Dendritic cell treated with granulocyte-macrophage colony-stimulating factor and Interleukin-4, amounts not matched to agents 40 ng/mL and 50 ng/mL, for 4 days (primary cell): Measurements from ENCODE around the gene TLL2.

Source experiments
- H3K27ac Mint-ChIP-seq: one replicate; pipeline ENCODE4 v1.8.0; 2022; ENCODE audit warnings: mild to moderate bottlenecking, mixed read lengths
- H3K27me3 Mint-ChIP-seq: one replicate; pipeline ENCODE4 v1.8.0; 2022; ENCODE audit warnings: mild to moderate bottlenecking, mixed read lengths
- H3K36me3 Mint-ChIP-seq: one replicate; pipeline ENCODE4 v1.8.0; 2022; ENCODE audit warnings: low read depth, mixed read lengths
- H3K4me1 Mint-ChIP-seq: one replicate; pipeline ENCODE4 v1.8.0; 2022; ENCODE audit warnings: low read depth, mixed read lengths
- H3K4me3 Mint-ChIP-seq: one replicate; pipeline ENCODE4 v1.8.0; 2022; ENCODE audit warnings: mild to moderate bottlenecking, moderate library complexity, mixed read lengths
- H3K9me3 Mint-ChIP-seq: one replicate; pipeline ENCODE4 v1.8.0; 2022; ENCODE audit warnings: mixed read lengths
- intact Hi-C: fragments of 100-400 bp; cut with micrococcal nuclease; formaldehyde crosslinking; loops from one replicate; pipeline ENCODE4 v1.15.0; 2022

TLL2 gene

DNA sequence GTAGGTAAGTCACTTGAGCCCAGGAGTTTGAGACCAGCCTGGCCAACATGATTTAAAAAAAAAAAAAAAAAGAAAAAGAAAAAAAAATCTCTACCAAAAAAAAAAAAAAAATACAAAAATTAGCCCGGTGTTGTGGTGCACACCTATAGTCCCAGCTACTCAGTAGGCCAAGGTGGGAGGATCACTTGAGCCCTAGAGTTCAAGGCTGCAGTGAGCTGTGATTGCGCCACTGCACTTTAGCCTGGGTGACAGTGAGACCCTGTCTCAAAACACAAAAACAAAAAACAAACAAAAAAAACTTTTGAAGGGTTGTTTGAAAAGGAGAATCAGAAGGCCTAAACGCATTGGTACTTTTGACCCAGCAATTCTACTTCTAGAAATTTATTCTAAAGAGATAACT, 13.7 kb downstream of the TLL2 start:
- Mint-ChIP-seq H3K9me3 (no peaks in the 10 kb centered on the region), H3K36me3 (no peaks in the 10 kb centered on the region), H3K4me3 (no peak overlapping the region), H3K27me3 (peaks cover 15% of the 10 kb centered on the region), H3K4me1 (no peaks in the 10 kb centered on the region), H3K27ac (no peak overlapping the region)
- intact Hi-C loops: no loop called here

GRCh38 chr10:96497391-96497790, 16.3 kb downstream of the TLL2 start:
- intact Hi-C loops: no loop called here
- no peak overlapping the region for H3K4me3 Mint-ChIP-seq
- peaks cover 17% of the 10 kb centered on the region for H3K27me3 Mint-ChIP-seq
- no peaks in the 10 kb centered on the region for H3K36me3 Mint-ChIP-seq
- no peaks in the 10 kb centered on the region for H3K9me3 Mint-ChIP-seq
- no peaks in the 10 kb centered on the region for H3K4me1 Mint-ChIP-seq
- no peak overlapping the region for H3K27ac Mint-ChIP-seq

DNA sequence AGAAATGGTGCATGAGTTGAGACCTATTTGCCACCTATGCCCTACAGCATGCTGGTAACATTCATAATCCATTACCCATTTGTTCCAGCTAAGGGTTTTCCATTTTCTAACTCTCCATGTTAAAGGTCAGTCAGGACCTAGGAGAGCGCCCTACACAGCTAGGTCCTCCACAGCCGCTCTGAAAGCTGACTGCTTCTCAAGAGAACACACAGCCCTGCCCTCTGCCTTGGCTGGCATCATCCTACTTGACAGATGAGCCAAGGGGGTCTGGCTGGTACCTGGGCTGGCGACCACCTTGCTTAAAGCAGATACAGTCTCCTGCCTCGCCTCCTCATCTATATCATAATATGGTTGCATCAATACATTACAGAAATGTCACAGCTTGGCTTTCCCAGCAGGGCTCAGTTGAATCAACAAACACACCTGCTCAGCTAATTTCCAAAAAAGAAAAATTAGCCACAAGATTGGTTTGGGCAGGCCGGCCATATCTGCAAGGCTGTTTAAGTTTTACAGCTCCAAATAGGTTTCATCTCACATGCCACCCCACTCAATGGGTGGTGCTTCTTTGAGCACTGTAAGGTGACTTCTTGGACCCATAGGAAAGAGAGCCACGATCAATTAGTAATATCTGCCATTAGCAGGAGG, 17.3 kb downstream of the TLL2 start:
- Mint-ChIP-seq H3K36me3 (no peaks in the 10 kb centered on the region), H3K4me1 (no peaks in the 10 kb centered on the region), H3K9me3 (no peaks in the 10 kb centered on the region), H3K27ac (no peak overlapping the region), H3K4me3 (no peak overlapping the region), H3K27me3 (peaks cover 14% of the 10 kb centered on the region)
- intact Hi-C loops: no loop called here

DNA sequence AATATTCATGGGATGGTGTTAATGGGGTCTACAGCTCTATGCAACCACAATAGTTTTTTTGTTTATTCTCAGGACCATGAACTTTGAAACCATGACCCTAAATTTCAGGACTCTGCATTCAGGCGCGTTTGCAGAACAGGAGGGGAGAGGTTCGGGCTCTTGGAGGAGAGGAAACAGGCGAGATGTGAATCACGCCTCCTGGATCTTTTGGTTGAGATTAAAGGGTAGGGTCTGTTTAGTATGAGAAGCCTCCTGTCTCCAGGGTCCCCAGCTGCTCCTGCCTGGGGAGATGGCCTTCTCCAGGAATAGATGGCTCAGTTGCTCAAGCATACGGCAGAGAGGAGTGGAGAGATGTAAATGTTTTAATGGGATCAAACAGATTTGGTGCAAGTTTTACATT, 18.2 kb downstream of the TLL2 start:
- intact Hi-C loops: no loop called here
- Mint-ChIP-seq H3K9me3 (no peaks in the 10 kb centered on the region), H3K4me3 (no peak overlapping the region), H3K27me3 (peaks cover 14% of the 10 kb centered on the region), H3K36me3 (no peaks in the 10 kb centered on the region), H3K27ac (no peak overlapping the region), H3K4me1 (no peaks in the 10 kb centered on the region)

DNA sequence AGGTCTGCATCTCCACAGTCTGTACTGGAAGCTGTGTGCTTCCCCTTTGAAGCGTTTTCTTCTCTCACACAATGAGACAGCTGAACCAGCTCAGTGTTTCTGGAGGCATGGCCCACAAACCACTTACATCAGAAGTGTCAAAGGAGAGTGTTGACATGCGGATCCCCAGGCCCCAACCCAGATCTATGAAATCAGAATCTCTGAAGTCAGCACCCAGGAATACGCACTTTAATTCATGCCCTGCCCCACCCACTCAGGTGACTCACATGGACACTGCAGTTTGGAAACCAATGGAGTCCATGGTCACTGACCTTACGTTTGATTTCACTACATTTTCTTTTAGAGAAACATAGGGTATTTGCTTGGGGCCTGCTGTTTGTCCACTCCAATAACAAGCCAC, 19.0 kb downstream of the TLL2 start:
- no peak overlapping the region for H3K4me3 Mint-ChIP-seq
- intact Hi-C loops: no loop called here
- no peak overlapping the region for H3K27ac Mint-ChIP-seq
- H3K4me1 Mint-ChIP-seq: no peaks in the 10 kb centered on the region
- H3K27me3 Mint-ChIP-seq: peaks cover 14% of the 10 kb centered on the region
- H3K9me3 Mint-ChIP-seq: no peaks in the 10 kb centered on the region
- H3K36me3 Mint-ChIP-seq: no peaks in the 10 kb centered on the region

GRCh38 chr10:96493871-96494525, 19.7 kb downstream of the TLL2 start:
- H3K27ac Mint-ChIP-seq: no peak overlapping the region
- H3K9me3 Mint-ChIP-seq: no peaks in the 10 kb centered on the region
- intact Hi-C loops: no loop called here
- H3K4me1 Mint-ChIP-seq: no peaks in the 10 kb centered on the region
- no peak overlapping the region for H3K4me3 Mint-ChIP-seq
- no peaks in the 10 kb centered on the region for H3K36me3 Mint-ChIP-seq
- H3K27me3 Mint-ChIP-seq: peaks cover 15% of the 10 kb centered on the region

DNA sequence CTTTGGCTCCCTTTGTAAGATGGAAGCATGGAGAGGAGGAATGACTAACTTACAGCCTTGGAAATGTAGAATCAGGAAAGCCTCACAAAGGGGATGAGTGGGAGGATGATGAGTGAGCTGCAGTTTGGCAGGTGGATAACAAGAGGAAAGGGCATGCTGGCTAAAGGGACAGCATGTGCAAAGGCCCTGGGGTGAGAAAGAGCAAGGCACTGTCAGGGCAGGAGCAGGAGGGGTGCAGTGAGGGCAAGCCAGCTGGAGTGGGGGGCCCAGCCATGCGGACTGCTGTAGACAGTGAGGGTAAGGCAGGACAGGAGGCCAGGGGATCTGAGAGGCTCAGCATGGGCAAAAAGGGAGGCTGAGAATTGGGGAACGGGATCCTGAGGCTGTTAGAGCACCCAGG, 20.5 kb downstream of the TLL2 start:
- H3K27me3 Mint-ChIP-seq: peaks cover 15% of the 10 kb centered on the region
- H3K36me3 Mint-ChIP-seq: no peaks in the 10 kb centered on the region
- no peaks in the 10 kb centered on the region for H3K9me3 Mint-ChIP-seq
- H3K4me3 Mint-ChIP-seq: no peak overlapping the region
- no peaks in the 10 kb centered on the region for H3K4me1 Mint-ChIP-seq
- intact Hi-C loops: no loop called here
- no peak overlapping the region for H3K27ac Mint-ChIP-seq

DNA sequence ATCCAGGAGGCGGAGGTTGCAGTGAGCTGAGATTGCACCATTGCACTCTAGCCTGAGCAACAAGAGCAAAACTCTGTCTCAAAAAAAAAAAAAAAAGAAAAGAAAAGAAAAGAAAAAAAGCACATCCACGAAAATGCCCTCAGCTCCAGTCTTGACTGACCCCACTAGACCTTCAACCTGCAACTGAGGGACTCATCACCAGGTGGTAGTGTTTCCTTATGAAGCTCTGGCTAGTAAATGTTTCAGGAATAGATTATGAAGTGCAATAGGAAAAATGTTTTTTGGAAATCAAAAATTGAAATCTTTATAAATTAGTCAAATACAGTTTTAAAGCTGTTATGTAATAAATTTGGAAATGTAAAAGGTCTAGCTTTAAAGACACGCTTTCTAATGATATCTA, 22.4 kb downstream of the TLL2 start:
- Mint-ChIP-seq H3K36me3 (no peaks in the 10 kb centered on the region), H3K27me3 (peaks cover 13% of the 10 kb centered on the region), H3K27ac (no peak overlapping the region), H3K9me3 (no peaks in the 10 kb centered on the region), H3K4me3 (no peak overlapping the region), H3K4me1 (no peaks in the 10 kb centered on the region)
- intact Hi-C loops: no loop called here

DNA sequence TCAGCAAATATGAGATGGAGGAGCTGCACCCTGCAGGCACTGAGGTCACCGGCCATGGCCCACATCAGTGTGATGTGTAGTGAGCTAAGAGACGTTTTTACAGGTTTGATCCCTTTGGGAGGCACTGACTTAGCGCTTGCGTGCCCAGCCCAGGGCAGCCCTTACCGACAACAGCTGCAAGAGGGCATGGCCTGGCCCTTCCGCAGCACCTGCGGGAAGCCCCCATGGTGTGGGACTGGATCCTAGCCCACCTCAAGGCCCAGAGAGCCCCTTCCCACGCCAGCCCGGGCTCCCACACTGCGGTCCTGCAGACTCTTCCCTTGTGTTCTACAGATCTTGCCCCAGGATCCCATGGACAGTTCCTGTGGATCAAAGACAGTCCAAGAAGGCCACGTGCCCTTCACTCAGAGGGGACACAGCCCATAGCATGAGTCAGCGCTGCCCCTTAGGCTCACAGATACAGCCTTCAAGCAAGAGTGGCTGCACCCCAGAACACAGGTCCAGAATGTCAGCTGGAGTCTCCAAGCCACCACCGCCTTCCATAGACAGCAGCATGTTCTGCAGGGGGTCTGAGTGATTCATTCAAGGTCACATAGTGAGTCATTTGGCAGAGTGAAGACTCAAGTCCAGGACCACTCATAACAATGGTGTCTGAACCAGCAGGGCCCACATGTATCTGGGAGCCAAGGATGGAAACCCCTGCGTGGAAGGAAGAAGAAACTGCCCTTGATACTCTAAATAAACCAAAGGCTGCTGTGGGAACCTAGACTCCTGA, 25.4 kb downstream of the TLL2 start:
- H3K36me3 Mint-ChIP-seq: no peaks in the 10 kb centered on the region
- H3K27ac Mint-ChIP-seq: no peak overlapping the region
- H3K9me3 Mint-ChIP-seq: no peaks in the 10 kb centered on the region
- no peaks in the 10 kb centered on the region for H3K4me1 Mint-ChIP-seq
- no peak overlapping the region for H3K4me3 Mint-ChIP-seq
- peaks cover 15% of the 10 kb centered on the region for H3K27me3 Mint-ChIP-seq
- intact Hi-C loops: no loop called here

- no peaks in the 10 kb centered on the region for H3K4me1 Mint-ChIP-seq
- intact Hi-C loops: no loop called here
- H3K27ac Mint-ChIP-seq: no peak overlapping the region
- no peak overlapping the region for H3K4me3 Mint-ChIP-seq
- peaks cover 16% of the 10 kb centered on the region for H3K27me3 Mint-ChIP-seq
- H3K9me3 Mint-ChIP-seq: no peaks in the 10 kb centered on the region
- H3K36me3 Mint-ChIP-seq: no peaks in the 10 kb centered on the region
These were observed 30.7 kb downstream of the TLL2 start for GRCh38 chr10:96482815-96483588.

GRCh38 chr10:96478355-96478754, 35.4 kb downstream of the TLL2 start:
- intact Hi-C loops: no loop called here
- Mint-ChIP-seq H3K4me1 (no peaks in the 10 kb centered on the region), H3K36me3 (no peaks in the 10 kb centered on the region), H3K27ac (no peak overlapping the region), H3K27me3 (peaks cover 21% of the 10 kb centered on the region), H3K4me3 (no peak overlapping the region), H3K9me3 (no peaks in the 10 kb centered on the region)

- intact Hi-C loops: no loop called here
These were observed 39.9 kb downstream of the TLL2 start for GRCh38 chr10:96473866-96474265.

GRCh38 chr10:96470116-96470743, 43.5 kb downstream of the TLL2 start:
- intact Hi-C loops: no loop called here
- Mint-ChIP-seq H3K9me3 (no peaks in the 10 kb centered on the region), H3K4me1 (no peaks in the 10 kb centered on the region), H3K36me3 (no peaks in the 10 kb centered on the region), H3K27ac (no peak overlapping the region), H3K27me3 (peaks cover 27% of the 10 kb centered on the region), H3K4me3 (no peak overlapping the region)

More at GRCh38 chr10:96473866-96474265, 39.9 kb downstream of the TLL2 start:
- Mint-ChIP-seq H3K27me3 (peaks cover 24% of the 10 kb centered on the region), H3K4me1 (no peaks in the 10 kb centered on the region), H3K9me3 (no peaks in the 10 kb centered on the region), H3K27ac (no peak overlapping the region), H3K36me3 (no peaks in the 10 kb centered on the region), H3K4me3 (no peak overlapping the region)
